Body of pancreas (tissue), 4 donors: ENCODE data around the gene UMODL1.

Experiments used
- CTCF ChIP-seq, 7 experiments: fragments of 450-650 bp in 4 of 7; fragments of 200-600 bp in 3 of 7; sonication (generic) in 3 of 7; IDR thresholded peaks; one replicate each; pipeline ENCODE4 v1.5.1; 2016 to 2019; ENCODE audit warnings: antibody characterized with exemption in 7 of 7
- POLR2A ChIP-seq, 3 donors: fragments of 450-650 bp; IDR thresholded peaks; one replicate each; pipeline ENCODE4 v1.6.1; 2016; ENCODE audit warnings: antibody characterized with exemption in 3 of 3, mild to moderate bottlenecking in 2 of 3

GRCh38 chr21:42122808-42123207 lies 51.7 kb downstream of the UMODL1 start:
- TF ChIP-seq CTCF (IDR thresholded peaks at IDR 0.05) = no peak
- no peak for TF ChIP-seq POLR2A (IDR thresholded peaks at IDR 0.05)
